Activated CD4-positive, alpha-beta memory T cell treated with anti-CD3 and anti-CD28 coated beads for 36 hours (primary cell): ENCODE data around the gene ZMYM2. TPM values are rescaled to one million over a fixed set of nuclear protein-coding genes. Genes with fewer than 3 reads are reported as not detected.

ENCODE experiments used
- CTCF ChIA-PET: fragments of 350-600 bp; sonication (Branson Sonifier 250); formaldehyde crosslinking; loops from one replicate; lab custom pipeline; 2021; ENCODE audit warnings: antibody characterized with exemption, inconsistent platforms; lab: Charles Lee
- POLR2A ChIA-PET: fragments of 350-600 bp; sonication (Branson Sonifier 250); formaldehyde crosslinking; loops from one replicate; lab custom pipeline; 2021; ENCODE audit warnings: antibody characterized with exemption; lab: Charles Lee
- DNase-seq: peaks from one replicate; pipeline ENCODE4 v3.0.0-alpha.2; 2020
- H3K27ac Mint-ChIP-seq: one replicate; pipeline ENCODE4 v1.8.0; 2021; ENCODE audit warnings: mixed read lengths
- H3K27me3 Mint-ChIP-seq: one replicate; pipeline ENCODE4 v1.8.0; 2021; ENCODE audit warnings: mixed read lengths
- H3K36me3 Mint-ChIP-seq: one replicate; pipeline ENCODE4 v1.8.0; 2021; ENCODE audit warnings: mixed read lengths
- H3K4me1 Mint-ChIP-seq: one replicate; pipeline ENCODE4 v1.8.0; 2021; ENCODE audit warnings: low read depth, mixed read lengths
- H3K4me3 Mint-ChIP-seq: one replicate; pipeline ENCODE4 v1.8.0; 2021; ENCODE audit warnings: mild to moderate bottlenecking, mixed read lengths
- H3K9me3 Mint-ChIP-seq: one replicate; pipeline ENCODE4 v1.8.0; 2021; ENCODE audit warnings: mixed read lengths
- intact Hi-C: fragments of 100-400 bp; cut with micrococcal nuclease; formaldehyde crosslinking; loops from one replicate; pipeline ENCODE4 v1.15.1; 2023
- total RNA-seq, 2 experiments: library from RNA; stranded (reverse); gene quantifications; one replicate each; pipeline ENCODE4 v1.2.3, GENCODE V29; 2021

The ZMYM2 gene
- total RNA-seq, 2 experiments from 2014 or later: 47.7 to 55.8 TPM

GRCh38 chr13:19984430-19985218 is 26.1 kb downstream of the ZMYM2 start:
- intact Hi-C loops: loop anchor here (1.0 to 10.0 kb wide), 3 partner anchors 64 to 179 kb away; no protein-coding TSS in a partner anchor
- DNase-seq: peak; percentile 32
- Mint-ChIP-seq H3K9me3 (no peaks in the 10 kb centered on the region), H3K4me1 (peaks cover 43% of the 10 kb centered on the region), H3K36me3 (peaks cover 12% of the 10 kb centered on the region), H3K27ac (peak overlapping the region; percentile 73), H3K4me3 (no peak overlapping the region), H3K27me3 (no peaks in the 10 kb centered on the region)
- CTCF ChIA-PET: interaction anchor here (0.7 to 2.1 kb wide), 15 partner anchors 8 to 178 kb away, joined by 3 to 10 read pairs (median 4); partner anchors contain the start of gene GJA3
- POLR2A ChIA-PET: interaction anchor here (0.6 to 1.2 kb wide), 3 partner anchors 25 to 176 kb away, joined by 3 to 5 read pairs (median 3); partner anchors contain the start of gene GJA3

- H3K27me3 Mint-ChIP-seq: no peaks in the 10 kb centered on the region
- peaks cover 49% of the 10 kb centered on the region for H3K4me1 Mint-ChIP-seq
- H3K9me3 Mint-ChIP-seq: no peaks in the 10 kb centered on the region
- ChIA-PET CTCF (interaction anchor here (0.6 to 2.1 kb wide), 16 partner anchors 9 to 177 kb away, joined by 3 to 10 read pairs (median 4); partner anchors contain the start of gene GJA3), POLR2A (interaction anchor here (1.2 kb wide), 1 partner anchor 176 kb away, joined by 3 read pairs; the partner anchor contains the start of gene GJA3)
- peak overlapping the region; percentile 42 for H3K27ac Mint-ChIP-seq
- H3K36me3 Mint-ChIP-seq: peaks cover 9% of the 10 kb centered on the region
- no peak overlapping the region for H3K4me3 Mint-ChIP-seq
- intact Hi-C loops: loop anchor here (2.0 to 10.0 kb wide), 2 partner anchors 64 to 140 kb away; no protein-coding TSS in a partner anchor
- no peak for DNase-seq
Observed at GRCh38 chr13:19985219-19985556, 26.7 kb downstream of the ZMYM2 start.

- intact Hi-C loops: no loop called here
- DNase-seq: no peak
- no peak overlapping the region for H3K27ac Mint-ChIP-seq
- no peaks in the 10 kb centered on the region for H3K27me3 Mint-ChIP-seq
- ChIA-PET CTCF (no interaction called here), POLR2A (no interaction called here)
- H3K9me3 Mint-ChIP-seq: no peaks in the 10 kb centered on the region
- H3K4me1 Mint-ChIP-seq: peaks cover 38% of the 10 kb centered on the region
- peaks cover 18% of the 10 kb centered on the region for H3K36me3 Mint-ChIP-seq
- H3K4me3 Mint-ChIP-seq: no peak overlapping the region
Observed at GRCh38 chr13:19991531-19991930, 33.0 kb downstream of the ZMYM2 start.

GRCh38 chr13:19993024-19993423 is 34.5 kb downstream of the ZMYM2 start:
- DNase-seq: no peak
- no peak overlapping the region for H3K4me3 Mint-ChIP-seq
- peaks cover 42% of the 10 kb centered on the region for H3K4me1 Mint-ChIP-seq
- no peaks in the 10 kb centered on the region for H3K27me3 Mint-ChIP-seq
- H3K9me3 Mint-ChIP-seq: no peaks in the 10 kb centered on the region
- peaks cover 16% of the 10 kb centered on the region for H3K36me3 Mint-ChIP-seq
- H3K27ac Mint-ChIP-seq: no peak overlapping the region
- POLR2A ChIA-PET: no interaction called here
- intact Hi-C loops: no loop called here
- CTCF ChIA-PET: no interaction called here

DNA sequence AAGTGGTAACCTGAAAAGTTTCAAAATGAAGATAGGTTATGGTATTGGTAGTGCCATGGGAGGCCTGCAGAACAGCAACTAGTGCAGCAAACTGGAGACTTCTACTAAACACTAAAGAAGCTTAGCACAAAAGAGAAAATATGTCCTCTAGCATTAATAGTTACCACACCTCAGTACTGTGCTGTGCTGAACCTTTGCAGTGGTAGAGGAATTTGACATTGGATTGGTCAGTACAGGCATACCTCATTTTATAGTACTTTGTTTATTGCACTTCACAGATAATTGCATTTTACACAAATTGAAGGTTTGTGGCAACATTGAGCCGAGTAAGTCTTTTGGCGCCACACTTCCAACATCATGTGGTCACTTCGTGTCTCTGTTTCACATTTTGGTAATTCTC is 40.4 kb downstream of the ZMYM2 start:
- Mint-ChIP-seq H3K9me3 (no peaks in the 10 kb centered on the region), H3K36me3 (peaks cover 13% of the 10 kb centered on the region), H3K4me1 (peaks cover 36% of the 10 kb centered on the region), H3K27me3 (no peaks in the 10 kb centered on the region), H3K27ac (no peak overlapping the region), H3K4me3 (no peak overlapping the region)
- ChIA-PET POLR2A (no interaction called here), CTCF (interaction anchor here (0.6 kb wide), 1 partner anchor 49 kb away, joined by 3 read pairs; no protein-coding TSS in a partner anchor)
- intact Hi-C loops: no loop called here
- no peak for DNase-seq

GRCh38 chr13:20000062-20000552 is 41.6 kb downstream of the ZMYM2 start:
- Mint-ChIP-seq H3K9me3 (no peaks in the 10 kb centered on the region), H3K4me3 (no peak overlapping the region), H3K36me3 (peaks cover 13% of the 10 kb centered on the region), H3K4me1 (peaks cover 36% of the 10 kb centered on the region), H3K27ac (peak overlapping the region; percentile 7), H3K27me3 (no peaks in the 10 kb centered on the region)
- intact Hi-C loops: no loop called here
- no peak for DNase-seq
- ChIA-PET CTCF (no interaction called here), POLR2A (no interaction called here)

DNA sequence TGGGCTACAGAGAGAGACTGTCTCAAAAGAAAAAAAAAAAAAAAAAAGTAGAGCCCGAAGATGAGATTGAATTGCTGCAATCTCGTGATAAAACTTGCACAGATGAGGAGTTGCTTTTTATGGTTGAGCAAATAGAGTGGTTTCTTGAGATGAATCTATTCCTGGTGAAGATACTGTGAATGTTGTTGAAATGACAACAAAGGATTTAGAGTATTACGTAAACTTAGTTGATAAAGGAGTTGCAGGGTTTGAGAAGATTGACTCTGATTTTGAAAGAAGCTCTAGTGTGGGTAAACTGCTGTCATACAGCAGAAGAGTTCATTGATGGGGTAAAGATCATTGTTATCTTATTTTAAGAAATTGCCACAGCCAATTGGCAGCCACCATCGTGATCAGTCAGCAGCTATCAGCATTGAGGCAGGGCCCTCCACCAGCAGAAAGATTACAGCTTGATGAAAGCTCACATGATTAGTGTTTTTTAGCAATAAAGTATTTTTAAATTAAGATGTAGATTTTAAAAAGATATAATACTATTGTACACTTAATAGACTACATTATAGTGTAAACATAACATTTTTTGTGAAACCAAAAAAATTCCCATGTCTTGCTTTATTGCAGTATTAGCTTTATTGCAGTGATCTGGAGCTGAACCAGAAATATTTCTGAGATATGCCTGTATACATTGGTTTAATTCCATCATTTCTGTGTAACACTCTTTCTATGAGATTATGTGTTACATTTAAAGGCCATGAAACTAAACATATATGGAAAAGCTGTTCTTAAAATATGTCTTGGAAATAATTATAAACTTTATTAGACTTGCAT is 43.1 kb downstream of the ZMYM2 start:
- Mint-ChIP-seq H3K27me3 (no peaks in the 10 kb centered on the region), H3K36me3 (peaks cover 14% of the 10 kb centered on the region), H3K4me1 (peaks cover 32% of the 10 kb centered on the region), H3K4me3 (no peak overlapping the region), H3K27ac (no peak overlapping the region), H3K9me3 (no peaks in the 10 kb centered on the region)
- intact Hi-C loops: no loop called here
- DNase-seq: no peak
- POLR2A ChIA-PET: no interaction called here
- CTCF ChIA-PET: interaction anchor here (1.8 kb wide), 1 partner anchor 17 kb away, joined by 9 read pairs; no protein-coding TSS in a partner anchor

DNA sequence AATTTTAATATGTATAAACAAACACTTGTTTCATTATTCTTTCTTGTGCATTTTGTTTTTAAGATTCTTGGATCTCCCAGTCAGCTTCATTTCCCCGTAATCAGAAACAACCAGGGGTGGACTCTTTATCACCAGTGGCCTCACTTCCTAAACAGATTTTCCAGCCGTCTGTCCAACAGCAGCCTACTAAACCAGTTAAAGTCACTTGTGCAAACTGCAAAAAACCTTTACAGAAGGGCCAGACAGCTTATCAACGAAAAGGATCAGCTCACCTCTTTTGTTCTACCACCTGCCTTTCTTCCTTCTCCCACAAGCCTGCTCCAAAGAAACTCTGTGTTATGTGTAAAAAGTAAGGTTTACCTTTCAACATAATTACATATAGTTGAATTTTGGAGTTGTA is 44.3 kb downstream of the ZMYM2 start:
- no peak for DNase-seq
- Mint-ChIP-seq H3K4me1 (peaks cover 28% of the 10 kb centered on the region), H3K36me3 (peaks cover 17% of the 10 kb centered on the region), H3K9me3 (no peaks in the 10 kb centered on the region), H3K27me3 (no peaks in the 10 kb centered on the region), H3K4me3 (no peak overlapping the region), H3K27ac (no peak overlapping the region)
- intact Hi-C loops: no loop called here
- POLR2A ChIA-PET: no interaction called here
- CTCF ChIA-PET: interaction anchor here (1.8 kb wide), 1 partner anchor 18 kb away, joined by 9 read pairs; no protein-coding TSS in a partner anchor

DNA sequence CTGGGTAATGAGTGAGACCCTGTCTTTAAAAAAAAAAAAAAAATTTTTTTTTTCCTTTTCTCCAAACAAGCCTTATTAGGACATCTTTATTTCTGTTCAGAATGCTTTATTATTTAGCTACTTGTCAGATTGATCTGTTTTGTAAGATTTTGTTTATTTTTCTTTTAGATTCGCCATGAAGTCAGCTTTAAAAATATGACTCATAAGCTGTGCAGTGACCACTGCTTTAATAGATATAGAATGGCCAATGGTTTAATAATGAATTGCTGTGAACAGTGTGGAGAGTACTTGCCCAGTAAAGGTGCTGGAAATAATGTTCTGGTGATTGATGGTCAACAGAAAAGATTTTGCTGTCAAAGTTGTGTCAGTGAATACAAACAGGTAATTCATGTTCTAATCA is 47.7 kb downstream of the ZMYM2 start:
- H3K4me3 Mint-ChIP-seq: no peak overlapping the region
- CTCF ChIA-PET: no interaction called here
- no peak overlapping the region for H3K27ac Mint-ChIP-seq
- peaks cover 4% of the 10 kb centered on the region for H3K4me1 Mint-ChIP-seq
- POLR2A ChIA-PET: interaction anchor here (0.6 kb wide), 1 partner anchor 13 kb away, joined by 3 read pairs; no protein-coding TSS in a partner anchor
- intact Hi-C loops: no loop called here
- H3K27me3 Mint-ChIP-seq: no peaks in the 10 kb centered on the region
- no peaks in the 10 kb centered on the region for H3K9me3 Mint-ChIP-seq
- peaks cover 35% of the 10 kb centered on the region for H3K36me3 Mint-ChIP-seq
- no peak for DNase-seq

DNA sequence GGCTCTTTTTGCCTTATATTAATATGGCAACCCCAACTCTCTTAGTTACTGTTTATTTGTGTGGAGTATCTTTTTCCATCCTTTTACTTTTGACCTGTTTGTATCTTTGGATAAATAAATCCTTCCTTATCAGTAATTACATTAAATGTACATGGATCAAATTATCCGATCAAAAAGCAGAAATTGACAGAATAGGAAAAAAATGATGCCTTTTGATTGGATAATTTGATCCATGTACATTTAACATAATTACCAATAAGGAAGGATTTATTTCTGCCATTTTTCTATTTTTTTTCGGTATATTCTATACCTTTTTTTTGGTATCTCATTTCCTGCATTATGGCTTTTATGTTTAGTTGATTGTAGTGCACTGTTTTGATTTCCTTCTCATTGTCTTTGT is 57.2 kb downstream of the ZMYM2 start:
- H3K4me3 Mint-ChIP-seq: no peak overlapping the region
- H3K27ac Mint-ChIP-seq: no peak overlapping the region
- POLR2A ChIA-PET: no interaction called here
- H3K9me3 Mint-ChIP-seq: peaks cover 31% of the 10 kb centered on the region
- intact Hi-C loops: loop anchor here (5.0 kb wide), 2 partner anchors 37 to 53 kb away; no protein-coding TSS in a partner anchor
- CTCF ChIA-PET: no interaction called here
- no peak for DNase-seq
- peaks cover 61% of the 10 kb centered on the region for H3K36me3 Mint-ChIP-seq
- peaks cover 32% of the 10 kb centered on the region for H3K4me1 Mint-ChIP-seq
- no peaks in the 10 kb centered on the region for H3K27me3 Mint-ChIP-seq

GRCh38 chr13:20016649-20017364 is 58.3 kb downstream of the ZMYM2 start:
- Mint-ChIP-seq H3K36me3 (peaks cover 68% of the 10 kb centered on the region), H3K9me3 (peaks cover 31% of the 10 kb centered on the region), H3K27me3 (no peaks in the 10 kb centered on the region), H3K4me1 (peaks cover 41% of the 10 kb centered on the region), H3K4me3 (no peak overlapping the region), H3K27ac (no peak overlapping the region)
- intact Hi-C loops: loop anchor here (5.0 kb wide), 2 partner anchors 35 to 55 kb away; no protein-coding TSS in a partner anchor
- ChIA-PET POLR2A (no interaction called here), CTCF (no interaction called here)
- no peak for DNase-seq
